Parathyroid adenoma (tissue), 2 donors: ENCODE measurements around the gene YBX2.

Experiments used
- H2AFZ ChIP-seq: fragments of 300-600 bp; sonication (generic); one replicate; pipeline ENCODE4 v1.7.0; 2017; ENCODE audit warnings: antibody characterized with exemption, mild to moderate bottlenecking
- H3K27ac ChIP-seq: fragments of 300-600 bp; sonication (generic); one replicate; pipeline ENCODE4 v1.7.0; 2017
- H3K27me3 ChIP-seq: fragments of 300-600 bp; sonication (generic); one replicate; pipeline ENCODE4 v1.7.0; 2017; ENCODE audit warnings: low read length; ENCODE audit not compliant: control insufficient read depth, insufficient read depth
- H3K36me3 ChIP-seq: fragments of 300-600 bp; sonication (generic); one replicate; pipeline ENCODE4 v1.7.0; 2017; ENCODE audit warnings: low read length; ENCODE audit not compliant: control insufficient read depth, insufficient read depth
- H3K4me1 ChIP-seq: fragments of 300-600 bp; sonication (generic); one replicate; pipeline ENCODE4 v1.7.0; 2017; ENCODE audit warnings: control low read depth
- H3K4me2 ChIP-seq: fragments of 300-600 bp; sonication (generic); one replicate; pipeline ENCODE4 v1.7.0; 2017; ENCODE audit warnings: low read length
- H3K4me3 ChIP-seq: fragments of 300-600 bp; sonication (generic); one replicate; pipeline ENCODE4 v1.7.0; 2017; ENCODE audit warnings: low read depth, low read length
- H3K79me2 ChIP-seq: fragments of 300-600 bp; sonication (generic); one replicate; pipeline ENCODE4 v1.7.0; 2017; ENCODE audit warnings: control low read depth
- H3K9ac ChIP-seq: fragments of 300-600 bp; sonication (generic); one replicate; pipeline ENCODE4 v1.7.0; 2017; ENCODE audit warnings: mild to moderate bottlenecking
- H3K9me3 ChIP-seq: fragments of 300-600 bp; sonication (generic); one replicate; pipeline ENCODE4 v1.7.0; 2017; ENCODE audit warnings: low read length; ENCODE audit not compliant: control insufficient read depth
- TF ChIP-seq, protein P1 (sequence below): fragments of 300-600 bp; sonication (generic); IDR thresholded peaks from one replicate; pipeline ENCODE4 v1.7.0; 2017; ENCODE audit warnings: antibody characterized with exemption, mild to moderate bottlenecking
- donor health status: primary hyperparathyroidism.

YBX2 gene

DNA sequence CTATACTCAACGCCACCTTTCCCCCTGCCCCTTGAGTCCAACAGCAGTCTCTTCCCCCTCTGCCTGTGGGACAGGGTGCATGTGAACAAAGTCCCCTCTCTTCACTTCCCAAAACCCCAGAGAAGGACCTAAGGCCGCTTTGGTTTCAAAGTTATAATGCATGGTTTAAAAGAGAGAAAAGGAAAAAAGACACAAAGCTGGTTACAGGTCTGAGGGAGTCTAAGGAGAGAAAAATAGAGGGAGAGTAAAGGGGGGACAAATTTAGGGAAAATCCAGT is 51.0 kb downstream of the YBX2 start:
- H3K27ac ChIP-seq, result peak overlapping the region; percentile 94
- H3K79me2 ChIP-seq, result peaks cover 16% of the 10 kb centered on the region
- peak overlapping the region; percentile 94 for H3K4me3 ChIP-seq
- peaks cover 17% of the 10 kb centered on the region for H3K4me1 ChIP-seq
- no peaks in the 10 kb centered on the region for H3K9me3 ChIP-seq
- H3K9ac ChIP-seq, result no peak overlapping the region
- TF ChIP-seq, protein P1, sequence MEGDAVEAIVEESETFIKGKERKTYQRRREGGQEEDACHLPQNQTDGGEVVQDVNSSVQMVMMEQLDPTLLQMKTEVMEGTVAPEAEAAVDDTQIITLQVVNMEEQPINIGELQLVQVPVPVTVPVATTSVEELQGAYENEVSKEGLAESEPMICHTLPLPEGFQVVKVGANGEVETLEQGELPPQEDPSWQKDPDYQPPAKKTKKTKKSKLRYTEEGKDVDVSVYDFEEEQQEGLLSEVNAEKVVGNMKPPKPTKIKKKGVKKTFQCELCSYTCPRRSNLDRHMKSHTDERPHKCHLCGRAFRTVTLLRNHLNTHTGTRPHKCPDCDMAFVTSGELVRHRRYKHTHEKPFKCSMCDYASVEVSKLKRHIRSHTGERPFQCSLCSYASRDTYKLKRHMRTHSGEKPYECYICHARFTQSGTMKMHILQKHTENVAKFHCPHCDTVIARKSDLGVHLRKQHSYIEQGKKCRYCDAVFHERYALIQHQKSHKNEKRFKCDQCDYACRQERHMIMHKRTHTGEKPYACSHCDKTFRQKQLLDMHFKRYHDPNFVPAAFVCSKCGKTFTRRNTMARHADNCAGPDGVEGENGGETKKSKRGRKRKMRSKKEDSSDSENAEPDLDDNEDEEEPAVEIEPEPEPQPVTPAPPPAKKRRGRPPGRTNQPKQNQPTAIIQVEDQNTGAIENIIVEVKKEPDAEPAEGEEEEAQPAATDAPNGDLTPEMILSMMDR, result no peak
- peak overlapping the region; percentile 81 for H2AFZ ChIP-seq
- H3K4me2 ChIP-seq, result peak overlapping the region; percentile 98
- no peaks in the 10 kb centered on the region for H3K36me3 ChIP-seq
- H3K27me3 ChIP-seq, result no peaks in the 10 kb centered on the region

DNA sequence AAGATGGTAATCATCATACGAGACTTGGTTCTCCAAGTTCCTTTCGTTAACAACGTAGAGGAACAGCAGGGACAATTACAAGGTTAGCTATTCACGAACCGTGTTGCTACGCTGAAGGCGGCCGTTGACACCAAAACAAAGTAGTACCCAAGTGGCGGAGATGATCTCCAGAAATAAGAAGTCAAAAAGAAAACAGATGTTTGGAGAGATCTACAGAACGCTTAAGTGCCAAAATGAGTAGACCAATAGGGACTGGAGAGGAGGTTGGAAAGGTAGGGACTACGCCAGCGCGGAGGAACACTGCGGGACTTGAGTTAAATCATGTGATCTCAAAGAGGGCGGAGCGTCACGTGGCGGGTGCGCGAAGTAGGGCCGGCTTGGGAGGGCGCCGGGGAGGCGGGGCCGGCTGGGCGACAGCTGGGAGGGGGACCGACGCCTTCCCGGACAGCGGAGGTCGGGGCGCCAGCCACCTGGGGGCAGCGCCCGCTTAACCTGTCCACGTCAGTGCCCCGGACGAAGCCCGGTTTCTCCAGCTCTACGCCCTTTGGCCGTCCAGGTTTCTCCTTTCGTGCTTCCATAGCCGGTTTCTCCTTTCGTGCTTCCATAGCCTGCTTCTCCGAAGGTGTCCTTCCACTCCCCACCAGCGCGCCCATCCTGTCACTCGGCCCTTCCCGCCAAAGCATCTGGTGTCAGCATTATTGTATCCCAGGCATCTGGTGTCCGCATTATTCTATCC is 51.6 kb downstream of the YBX2 start:
- Histone ChIP-seq H3K36me3 (no peaks in the 10 kb centered on the region), H3K4me2 (peak overlapping the region; percentile 98), H2AFZ (peak overlapping the region; percentile 81), H3K4me3 (peak overlapping the region; percentile 94), H3K79me2 (peaks cover 15% of the 10 kb centered on the region), H3K4me1 (peaks cover 17% of the 10 kb centered on the region), H3K9me3 (no peaks in the 10 kb centered on the region), H3K27me3 (no peaks in the 10 kb centered on the region), H3K9ac (peak overlapping the region; percentile 33), H3K27ac (peak overlapping the region; percentile 94)
- TF ChIP-seq, protein P1, result peak; percentile 11

DNA sequence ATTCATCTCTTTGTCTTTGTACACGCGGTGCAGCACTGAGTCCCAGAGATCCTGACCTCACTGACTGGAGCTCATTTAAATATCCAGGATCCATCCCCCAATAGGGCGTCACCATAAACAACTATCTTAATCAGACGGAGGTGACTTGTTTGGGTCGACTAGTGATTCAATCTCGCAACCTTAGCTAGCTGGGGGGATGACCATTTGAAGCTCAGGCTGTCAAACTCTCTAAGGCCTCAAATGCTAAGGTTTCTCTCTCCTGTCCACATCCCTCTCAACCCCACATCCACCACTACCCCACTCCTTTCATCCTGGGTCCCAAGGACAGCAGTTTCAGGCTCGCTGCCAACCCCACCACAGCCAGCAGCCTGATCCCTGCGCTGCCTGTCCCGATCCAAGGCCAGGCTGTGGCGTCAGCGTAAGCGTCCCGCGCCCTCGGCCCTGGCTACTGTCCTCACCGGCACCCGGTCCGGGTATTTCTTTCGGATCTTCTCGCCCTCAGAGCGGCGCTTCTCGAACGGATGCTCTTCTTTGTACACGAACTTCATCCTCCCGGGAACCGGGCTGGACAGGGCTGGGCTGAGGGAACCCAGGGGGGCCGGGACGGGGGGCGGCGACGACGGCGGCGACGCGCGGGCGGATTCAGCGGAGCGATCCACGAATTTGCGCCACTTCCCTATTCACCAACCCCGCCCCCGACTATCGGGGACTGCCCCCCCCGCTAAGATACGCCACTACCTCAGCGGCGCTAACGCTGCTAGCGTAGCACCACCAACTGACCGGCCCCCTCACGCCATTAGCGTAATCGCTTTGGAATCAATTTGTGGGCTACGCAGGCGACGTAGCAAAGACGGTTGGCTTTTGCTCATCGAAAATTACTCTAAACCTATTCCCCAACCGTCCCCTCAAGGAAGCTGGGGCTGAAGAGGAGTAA is 52.4 kb downstream of the YBX2 start, which contains the start of gene GABARAP:
Gene GABARAP, minus strand, starts transcription at position 667 of the 934 bp plus-strand sequence. Its CDS starts 119 bp downstream, at position 548.
- H3K79me2 ChIP-seq, result peaks cover 7% of the 10 kb centered on the region
- peak within 1 kb of the TSS; percentile 82 for H3K9ac ChIP-seq
- no peaks in the 10 kb centered on the region for H3K9me3 ChIP-seq
- TF ChIP-seq, protein P1, result no peak
- no peaks in the 10 kb centered on the region for H3K27me3 ChIP-seq
- H2AFZ ChIP-seq, result peak within 1 kb of the TSS; percentile 81
- peak within 1 kb of the TSS; percentile 98 for H3K4me2 ChIP-seq
- peak within 1 kb of the TSS; percentile 94 for H3K27ac ChIP-seq
- no peaks in the 10 kb centered on the region for H3K36me3 ChIP-seq
- peaks cover 17% of the 10 kb centered on the region for H3K4me1 ChIP-seq
- H3K4me3 ChIP-seq, result peak within 1 kb of the TSS; percentile 94

DNA sequence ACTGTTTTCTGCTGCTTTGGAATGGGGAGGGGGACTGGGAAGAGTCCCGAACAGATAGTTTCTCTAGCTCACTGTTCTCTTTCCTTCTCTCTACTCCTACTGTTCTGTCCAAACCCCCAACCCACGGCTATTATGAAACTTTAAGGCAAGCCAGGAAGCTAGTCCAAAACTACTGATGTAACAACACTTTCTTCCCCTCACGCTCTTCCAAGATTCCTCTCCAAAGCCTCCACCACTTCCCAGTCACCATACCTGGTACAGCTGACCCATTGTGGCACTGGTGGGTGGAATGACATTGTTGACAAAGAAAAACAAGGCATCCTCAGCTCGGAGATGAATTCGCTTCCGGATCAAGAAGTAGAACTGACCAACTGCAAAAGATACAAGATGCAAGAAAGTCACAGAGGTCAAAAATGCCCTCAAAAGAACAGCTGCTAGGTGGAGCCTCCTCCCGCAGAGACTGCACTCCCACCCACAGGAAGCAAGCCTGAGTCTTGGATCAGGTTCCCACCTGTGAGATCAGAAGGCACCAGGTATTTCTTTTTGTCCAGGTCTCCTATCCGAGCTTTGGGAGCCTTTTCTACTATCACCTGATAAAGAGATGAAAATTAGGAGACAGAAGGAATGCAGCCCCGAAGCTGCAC is 53.2 kb downstream of the YBX2 start:
- Histone ChIP-seq H3K9ac (no peak overlapping the region), H3K4me1 (peaks cover 17% of the 10 kb centered on the region), H3K27ac (peak overlapping the region; percentile 94), H3K9me3 (no peaks in the 10 kb centered on the region), H3K4me3 (peak overlapping the region; percentile 94), H3K36me3 (no peaks in the 10 kb centered on the region), H3K27me3 (no peaks in the 10 kb centered on the region), H3K4me2 (peak overlapping the region; percentile 98), H3K79me2 (peaks cover 3% of the 10 kb centered on the region), H2AFZ (no peak overlapping the region)
- TF ChIP-seq, protein P1, result no peak
